HCT116 (cell line): ENCODE measurements around the gene ARMH3. TPM values are rescaled to one million over a fixed set of nuclear protein-coding genes. Genes with fewer than 3 reads are reported as not detected.

ENCODE experiments used
- ATAC-seq: fragments of 200-7000 bp; cut with Tn5 transposase; 2 replicates; pipeline ENCODE4 v1.9.1; 2020; ENCODE audit warnings: mild to moderate bottlenecking, moderate library complexity
- BruUV-seq: library from RNA; stranded (reverse); fragments of 400-500 nt; replicated peaks from 2 replicates; lab custom pipeline; 2021; lab: Mats Ljungman, UMichigan
- CTCF ChIA-PET: fragments of 300-600 bp; sonication (Branson Sonifier 250); formaldehyde crosslinking; loops from one replicate; lab custom pipeline; 2021; ENCODE audit warnings: antibody characterized with exemption; lab: Charles Lee
- POLR2A ChIA-PET: fragments of 300-600, 350-600 bp; sonication (Branson Sonifier 250); formaldehyde crosslinking; loops from one replicate; lab custom pipeline; 2021; ENCODE audit warnings: antibody characterized with exemption; lab: Charles Lee
- RAD21 ChIA-PET, 2 experiments: fragments of 300-600 bp; sonication (Branson Sonifier 250); formaldehyde crosslinking; loops; one replicate each; lab custom pipeline; 2023; ENCODE audit warnings: low total read pairs in 2 of 2; ENCODE audit not compliant: uncharacterized antibody in 2 of 2, unreplicated experiment in 2 of 2, low non-redundant PET in 1 of 2; lab: Charles Lee
- DNase-seq: peaks from one replicate; pipeline ENCODE4 v3.0.0-alpha.2; 2010; ENCODE audit warnings: low read depth, low spot score
- H2AFZ ChIP-seq: fragments of 200-600 bp; shearing (Covaris generic), sonication (generic); 2 replicates; pipeline ENCODE4 v1.6.1; 2017; ENCODE audit warnings: low read depth, mixed run types, mixed read lengths, antibody characterized with exemption, low read length; ENCODE audit not compliant: poor library complexity, severe bottlenecking
- H3K27ac ChIP-seq: 2 replicates; pipeline ENCODE4 v1.5.1; 2012; ENCODE audit warnings: low read depth, low read length
- H3K27me3 ChIP-seq: fragments of 200-600 bp; sonication (generic); 2 replicates; pipeline ENCODE4 v1.6.1; 2016; ENCODE audit warnings: mixed run types, low read length, mixed read lengths; ENCODE audit not compliant: insufficient read depth
- H3K36me3 ChIP-seq, 2 experiments: fragments of 200-500 bp in 1 of 2; fragments of 200-600 bp in 1 of 2; sonication (Bioruptor generic) in 1 of 2; sonication (generic) in 1 of 2; 2 replicates each; pipeline versions ENCODE4 v1.5.1 to v1.6.1; 2014 to 2016; ENCODE audit warnings: low read length in 2 of 2, inconsistent platforms in 1 of 2, mixed read lengths in 1 of 2, mixed run types in 1 of 2; ENCODE audit not compliant: insufficient read depth in 2 of 2, control insufficient read depth in 1 of 2
- H3K4me1 ChIP-seq, 2 experiments: fragments of 200-600 bp in 1 of 2; sonication (generic) in 1 of 2; 2 replicates each; pipeline versions ENCODE4 v1.5.1 to v1.6.1; 2012 to 2017; ENCODE audit warnings: low read length in 2 of 2, inconsistent platforms in 1 of 2, mild to moderate bottlenecking in 1 of 2, mixed read lengths in 1 of 2, mixed run types in 1 of 2, moderate library complexity in 1 of 2; ENCODE audit not compliant: insufficient read depth in 2 of 2, control insufficient read depth in 1 of 2
- H3K4me2 ChIP-seq: fragments of 200-600 bp; sonication (generic); 2 replicates; pipeline ENCODE4 v1.6.1; 2017; ENCODE audit warnings: mixed run types, low read length, mixed read lengths
- H3K4me3 ChIP-seq, 2 experiments: fragments of 200-600 bp in 1 of 2; sonication (generic) in 1 of 2; replicated peaks in 1 of 2; 2 replicates each; pipeline ENCODE4 v1.5.1; 2011 to 2016; ENCODE audit warnings: low read length in 2 of 2, control low read depth in 1 of 2, low read depth in 1 of 2, mild to moderate bottlenecking in 1 of 2, mixed read lengths in 1 of 2, mixed run types in 1 of 2
- H3K79me2 ChIP-seq: fragments of 200-600 bp; sonication (generic); 2 replicates; pipeline ENCODE4 v1.6.1; 2017; ENCODE audit warnings: mild to moderate bottlenecking, mixed run types, low read length, moderate library complexity, mixed read lengths; ENCODE audit not compliant: insufficient read depth
- H3K9ac ChIP-seq: fragments of 200-600 bp; sonication (generic); 2 replicates; pipeline ENCODE4 v1.6.1; 2016; ENCODE audit warnings: low read length, mixed read lengths
- H3K9me2 ChIP-seq: fragments of 200-600 bp; sonication (generic), shearing (Covaris generic); 2 replicates; pipeline ENCODE4 v1.6.1; 2017; ENCODE audit warnings: mixed run types, mild to moderate bottlenecking, moderate library complexity; ENCODE audit not compliant: insufficient read depth
- H3K9me3 ChIP-seq, 2 experiments: fragments of 200-500 bp in 1 of 2; fragments of 200-600 bp in 1 of 2; sonication (Bioruptor generic) in 1 of 2; sonication (generic) in 1 of 2; 2 replicates each; pipeline ENCODE4 v1.6.1; 2014 to 2017; ENCODE audit warnings: low read length in 2 of 2, mixed read lengths in 2 of 2, inconsistent platforms in 1 of 2, low read depth in 1 of 2, mild to moderate bottlenecking in 1 of 2, mixed run types in 1 of 2, moderate library complexity in 1 of 2; ENCODE audit not compliant: control insufficient read depth in 1 of 2, insufficient read depth in 1 of 2
- H4K20me1 ChIP-seq: fragments of 200-600 bp; sonication (generic), shearing (Covaris generic); 2 replicates; pipeline ENCODE4 v1.6.1; 2017; ENCODE audit warnings: mixed run types, mild to moderate bottlenecking, moderate library complexity; ENCODE audit not compliant: insufficient read depth
- CEBPB ChIP-seq: IDR thresholded peaks from 2 replicates; pipeline ENCODE4 v1.6.1; 2012; ENCODE audit warnings: low read depth
- EGR1 ChIP-seq: IDR thresholded peaks from 2 replicates; pipeline ENCODE4 v1.6.1; 2012; ENCODE audit warnings: low read depth
- ELF1 ChIP-seq: IDR thresholded peaks from 2 replicates; pipeline ENCODE4 v1.6.1; 2012; ENCODE audit warnings: low read depth, borderline replicate concordance
- EZH2 ChIP-seq: fragments of 200-600 bp; sonication (generic); IDR thresholded peaks from 2 replicates; pipeline ENCODE4 v1.6.1; 2017; ENCODE audit warnings: antibody characterized with exemption, mixed run types
- FOSL1 ChIP-seq: IDR thresholded peaks from 2 replicates; pipeline ENCODE4 v1.6.1; 2012; ENCODE audit warnings: low read depth
- JUND ChIP-seq: IDR thresholded peaks from 2 replicates; pipeline ENCODE4 v1.6.1; 2012
- RAD21 ChIP-seq: IDR thresholded peaks from 2 replicates; pipeline ENCODE4 v1.6.1; 2012; ENCODE audit warnings: low read depth, mild to moderate bottlenecking
- SRF ChIP-seq: IDR thresholded peaks from 2 replicates; pipeline ENCODE4 v1.6.1; 2012; ENCODE audit warnings: low read depth
- TCF7L2 ChIP-seq: IDR thresholded peaks from 2 replicates; pipeline ENCODE4 v1.7.0; 2011; ENCODE audit warnings: borderline replicate concordance, inconsistent platforms; ENCODE audit not compliant: insufficient read depth, insufficient read length; ENCODE audit errors: extremely low read depth
- YY1 ChIP-seq: IDR thresholded peaks from 2 replicates; pipeline ENCODE4 v1.6.1; 2011; ENCODE audit warnings: low read length, low read depth, moderate library complexity, mild to moderate bottlenecking; ENCODE audit not compliant: insufficient replicate concordance; ENCODE audit errors: extremely low read depth
- ZFX ChIP-seq: fragments of 450-650 bp; IDR thresholded peaks from 2 replicates; pipeline ENCODE4 v1.6.1; 2017
- ZNF274 ChIP-seq: fragments of 200-500 bp; sonication (Bioruptor generic); IDR thresholded peaks from 2 replicates; pipeline ENCODE4 v1.6.1; 2014; ENCODE audit warnings: mild to moderate bottlenecking, low read depth, low read length, inconsistent platforms
- intact Hi-C: fragments of 100-400 bp; cut with micrococcal nuclease; formaldehyde crosslinking; loops from 2 replicates; pipeline ENCODE4 v1.10.0; 2022
- total RNA-seq: library from RNA; stranded (reverse); gene quantifications from one replicate; pipeline ENCODE4 v1.2.1, GENCODE V29; 2021; ENCODE audit not compliant: unreplicated experiment
- TF ChIP-seq, protein P1 (sequence below): IDR thresholded peaks from 2 replicates; pipeline ENCODE4 v1.6.1; 2012; ENCODE audit warnings: low read depth
- TF ChIP-seq, protein P2 (sequence below): IDR thresholded peaks from 2 replicates; pipeline ENCODE4 v1.6.1; 2011; ENCODE audit warnings: mild to moderate bottlenecking, low read length, moderate library complexity; ENCODE audit not compliant: insufficient replicate concordance; ENCODE audit errors: extremely low read depth

The ARMH3 gene
- total RNA-seq, 1 experiment from 2014 or later = 30.4 TPM

DNA sequence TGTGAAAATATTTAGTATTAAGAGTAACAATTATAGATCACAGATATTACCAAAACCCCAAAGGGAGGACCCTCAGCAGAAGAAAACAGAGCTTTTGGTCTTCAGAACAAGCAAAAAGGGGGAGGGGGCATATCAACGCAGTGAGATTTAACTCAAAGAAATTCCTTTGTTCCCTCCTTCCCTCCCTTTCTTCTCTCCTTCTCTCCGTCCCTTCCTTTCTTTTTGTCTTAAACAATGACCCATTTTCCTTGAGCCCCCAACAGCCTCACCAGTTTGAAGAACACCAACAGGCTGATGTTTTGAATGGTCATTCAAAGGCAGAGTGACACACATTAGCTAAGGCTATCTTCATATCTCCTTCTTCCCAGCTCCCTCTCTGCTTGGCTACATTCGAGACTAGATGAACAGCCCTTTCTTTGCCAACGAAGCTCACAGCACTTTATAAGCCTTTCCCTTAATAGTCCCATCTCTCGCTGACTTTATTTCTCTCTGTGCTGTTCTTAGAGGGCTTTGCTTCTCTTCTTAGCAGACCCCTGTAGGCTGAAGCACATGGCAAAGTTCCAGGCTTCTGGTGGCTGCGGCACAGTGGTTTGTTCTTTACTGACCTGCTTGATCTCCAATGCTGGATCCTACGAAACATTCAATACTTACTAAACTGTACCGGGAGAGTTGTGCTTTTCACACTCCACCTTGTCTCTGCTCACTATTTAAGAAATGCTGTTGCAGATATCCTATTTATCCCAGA lies 136.8 kb downstream of the ARMH3 start:
- ChIA-PET RAD21 (no interaction called here), CTCF (no interaction called here), POLR2A (no interaction called here)
- DNase-seq (no peak), ATAC-seq (no peak)
- H3K4me1 ChIP-seq = no peaks in the 10 kb centered on the region
- intact Hi-C loops = no loop called here
- H3K36me3 ChIP-seq = no peaks in the 10 kb centered on the region
- no peaks in the 10 kb centered on the region for H3K9me3 ChIP-seq
- no peak overlapping the region for H3K4me3 ChIP-seq
- no peak overlapping the region for H3K9ac ChIP-seq
- H3K4me2 ChIP-seq = no peak overlapping the region
- H3K27me3 ChIP-seq = no peaks in the 10 kb centered on the region
- H3K27ac ChIP-seq = no peak overlapping the region
- H3K79me2 ChIP-seq = no peaks in the 10 kb centered on the region
- H4K20me1 ChIP-seq = no peaks in the 10 kb centered on the region
- TF ChIP-seq RAD21 = no peak
- no peak for TF ChIP-seq ELF1
- no peak for TF ChIP-seq JUND
- TF ChIP-seq, protein P1, sequence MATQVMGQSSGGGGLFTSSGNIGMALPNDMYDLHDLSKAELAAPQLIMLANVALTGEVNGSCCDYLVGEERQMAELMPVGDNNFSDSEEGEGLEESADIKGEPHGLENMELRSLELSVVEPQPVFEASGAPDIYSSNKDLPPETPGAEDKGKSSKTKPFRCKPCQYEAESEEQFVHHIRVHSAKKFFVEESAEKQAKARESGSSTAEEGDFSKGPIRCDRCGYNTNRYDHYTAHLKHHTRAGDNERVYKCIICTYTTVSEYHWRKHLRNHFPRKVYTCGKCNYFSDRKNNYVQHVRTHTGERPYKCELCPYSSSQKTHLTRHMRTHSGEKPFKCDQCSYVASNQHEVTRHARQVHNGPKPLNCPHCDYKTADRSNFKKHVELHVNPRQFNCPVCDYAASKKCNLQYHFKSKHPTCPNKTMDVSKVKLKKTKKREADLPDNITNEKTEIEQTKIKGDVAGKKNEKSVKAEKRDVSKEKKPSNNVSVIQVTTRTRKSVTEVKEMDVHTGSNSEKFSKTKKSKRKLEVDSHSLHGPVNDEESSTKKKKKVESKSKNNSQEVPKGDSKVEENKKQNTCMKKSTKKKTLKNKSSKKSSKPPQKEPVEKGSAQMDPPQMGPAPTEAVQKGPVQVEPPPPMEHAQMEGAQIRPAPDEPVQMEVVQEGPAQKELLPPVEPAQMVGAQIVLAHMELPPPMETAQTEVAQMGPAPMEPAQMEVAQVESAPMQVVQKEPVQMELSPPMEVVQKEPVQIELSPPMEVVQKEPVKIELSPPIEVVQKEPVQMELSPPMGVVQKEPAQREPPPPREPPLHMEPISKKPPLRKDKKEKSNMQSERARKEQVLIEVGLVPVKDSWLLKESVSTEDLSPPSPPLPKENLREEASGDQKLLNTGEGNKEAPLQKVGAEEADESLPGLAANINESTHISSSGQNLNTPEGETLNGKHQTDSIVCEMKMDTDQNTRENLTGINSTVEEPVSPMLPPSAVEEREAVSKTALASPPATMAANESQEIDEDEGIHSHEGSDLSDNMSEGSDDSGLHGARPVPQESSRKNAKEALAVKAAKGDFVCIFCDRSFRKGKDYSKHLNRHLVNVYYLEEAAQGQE = no peak
- TF ChIP-seq TCF7L2 = no peak
- TF ChIP-seq, protein P2, sequence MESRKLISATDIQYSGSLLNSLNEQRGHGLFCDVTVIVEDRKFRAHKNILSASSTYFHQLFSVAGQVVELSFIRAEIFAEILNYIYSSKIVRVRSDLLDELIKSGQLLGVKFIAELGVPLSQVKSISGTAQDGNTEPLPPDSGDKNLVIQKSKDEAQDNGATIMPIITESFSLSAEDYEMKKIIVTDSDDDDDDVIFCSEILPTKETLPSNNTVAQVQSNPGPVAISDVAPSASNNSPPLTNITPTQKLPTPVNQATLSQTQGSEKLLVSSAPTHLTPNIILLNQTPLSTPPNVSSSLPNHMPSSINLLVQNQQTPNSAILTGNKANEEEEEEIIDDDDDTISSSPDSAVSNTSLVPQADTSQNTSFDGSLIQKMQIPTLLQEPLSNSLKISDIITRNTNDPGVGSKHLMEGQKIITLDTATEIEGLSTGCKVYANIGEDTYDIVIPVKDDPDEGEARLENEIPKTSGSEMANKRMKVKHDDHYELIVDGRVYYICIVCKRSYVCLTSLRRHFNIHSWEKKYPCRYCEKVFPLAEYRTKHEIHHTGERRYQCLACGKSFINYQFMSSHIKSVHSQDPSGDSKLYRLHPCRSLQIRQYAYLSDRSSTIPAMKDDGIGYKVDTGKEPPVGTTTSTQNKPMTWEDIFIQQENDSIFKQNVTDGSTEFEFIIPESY = no peak
- no peak for TF ChIP-seq ZFX
- TF ChIP-seq YY1 = no peak
- no peak for TF ChIP-seq ZNF274
- TF ChIP-seq SRF = no peak
- TF ChIP-seq EZH2 = no peak
- no peak for TF ChIP-seq CEBPB
- no peak for TF ChIP-seq FOSL1
- TF ChIP-seq EGR1 = no peak
- H2AFZ ChIP-seq = no peak overlapping the region
- no TSS peak for BruUV-seq
- no peaks in the 10 kb centered on the region for H3K9me2 ChIP-seq
